Endothelial cell of umbilical vein (primary cell): ENCODE measurements around the gene GGACT. TPM values are rescaled to one million over a fixed set of nuclear protein-coding genes. Genes with fewer than 3 reads are reported as not detected.

Source experiments
- BruUV-seq: library from RNA; stranded (reverse); fragments of 400-500 nt; replicated peaks from 2 replicates; lab custom pipeline; 2021; lab: Mats Ljungman, UMichigan
- CTCF ChIA-PET: fragments of 300-600, 350-600 bp; sonication (Branson Sonifier 250); formaldehyde crosslinking; loops from one replicate; lab custom pipeline; 2021; ENCODE audit warnings: antibody characterized with exemption, inconsistent platforms; lab: Charles Lee
- POLR2A ChIA-PET: fragments of 300-600, 350-600 bp; sonication (Branson Sonifier 250); formaldehyde crosslinking; loops from one replicate; lab custom pipeline; 2021; ENCODE audit warnings: antibody characterized with exemption, inconsistent platforms; lab: Charles Lee
- DNase-seq: peaks from one replicate; pipeline ENCODE4 v3.0.0-alpha.2; 2011; ENCODE audit warnings: low read depth, low spot score
- FAIRE-seq: peaks from 2 replicates; lab custom pipeline; 2011; peaks lifted over from hg19 to GRCh38; lab: Jason Lieb, UNC
- H2AFZ ChIP-seq: 2 replicates; pipeline ENCODE4 v1.6.0; 2012; ENCODE audit warnings: low read depth, low read length, control low read depth, inconsistent platforms
- H3K27ac ChIP-seq: 2 replicates; pipeline ENCODE4 v1.5.1; 2011; ENCODE audit warnings: low read depth, mild to moderate bottlenecking, control low read depth, low read length, moderate library complexity; ENCODE audit not compliant: insufficient read depth
- H3K27me3 ChIP-seq, 2 experiments: 2 replicates each; pipeline versions ENCODE4 v1.6.0 to v1.6.1; 2011; ENCODE audit warnings: low read length in 2 of 2, mixed read lengths in 1 of 2; ENCODE audit not compliant: control insufficient read depth in 2 of 2, insufficient read depth in 2 of 2
- H3K36me3 ChIP-seq, 2 experiments: 2 replicates in 1 of 2; 3 replicates in 1 of 2; pipeline ENCODE4 v1.5.1; 2011; ENCODE audit warnings: low read length in 2 of 2, mild to moderate bottlenecking in 1 of 2, moderate library complexity in 1 of 2; ENCODE audit not compliant: control insufficient read depth in 2 of 2, insufficient read depth in 2 of 2; ENCODE audit errors: extremely low read depth in 1 of 2
- H3K4me1 ChIP-seq: 3 replicates; pipeline ENCODE4 v1.5.1; 2011; ENCODE audit warnings: mild to moderate bottlenecking, low read length; ENCODE audit not compliant: control insufficient read depth, insufficient read depth; ENCODE audit errors: extremely low read depth
- H3K4me2 ChIP-seq: 2 replicates; pipeline ENCODE4 v1.6.1; 2011; ENCODE audit warnings: low read length, control low read depth, mixed read lengths; ENCODE audit not compliant: insufficient read depth
- H3K4me3 ChIP-seq, 3 experiments: fragments of 200-600 bp in 1 of 3; sonication (generic), shearing (Covaris generic) in 1 of 3; replicated peaks in 1 of 3; 2 replicates each; pipeline ENCODE4 v1.5.1; 2011 to 2016; ENCODE audit warnings: control low read depth in 3 of 3, low read length in 3 of 3, mild to moderate bottlenecking in 2 of 3, inconsistent platforms in 1 of 3, low read depth in 1 of 3, moderate library complexity in 1 of 3; ENCODE audit not compliant: insufficient read depth in 1 of 3
- H3K79me2 ChIP-seq: 2 replicates; pipeline ENCODE4 v1.6.0; 2012; ENCODE audit warnings: low read length, inconsistent platforms; ENCODE audit not compliant: control insufficient read depth, insufficient read depth
- H3K9ac ChIP-seq: replicated peaks from 2 replicates; pipeline ENCODE3; 2011; ENCODE audit warnings: low read length, control low read depth; ENCODE audit not compliant: insufficient read depth; ENCODE audit errors: extremely low read depth
- H3K9me1 ChIP-seq: replicated peaks from 3 replicates; pipeline ENCODE4 v1.6.0; 2011; ENCODE audit warnings: mild to moderate bottlenecking, low read length; ENCODE audit not compliant: control insufficient read depth, insufficient read depth; ENCODE audit errors: extremely low read depth
- H3K9me3 ChIP-seq: replicated peaks from 2 replicates; pipeline ENCODE4 v1.5.1; 2012; ENCODE audit warnings: low read length, inconsistent platforms; ENCODE audit not compliant: control insufficient read depth, insufficient read depth
- H4K20me1 ChIP-seq: replicated peaks from 2 replicates; pipeline ENCODE3; 2011; ENCODE audit warnings: mild to moderate bottlenecking, low read length; ENCODE audit not compliant: control insufficient read depth, insufficient read depth; ENCODE audit errors: extremely low read depth
- EZH2 ChIP-seq: IDR thresholded peaks from 2 replicates; pipeline ENCODE4 v1.6.1; 2012; ENCODE audit warnings: borderline replicate concordance, low read depth, mild to moderate bottlenecking, moderate library complexity, low read length, inconsistent platforms; ENCODE audit not compliant: severe bottlenecking
- FOS ChIP-seq: IDR thresholded peaks from 2 replicates; pipeline ENCODE4 v1.6.1; 2011; ENCODE audit warnings: mild to moderate bottlenecking, low read length, moderate library complexity, borderline replicate concordance; ENCODE audit not compliant: insufficient read depth
- GATA2 ChIP-seq: IDR thresholded peaks from 2 replicates; pipeline ENCODE4 v1.7.0; 2011; ENCODE audit warnings: low read depth, mild to moderate bottlenecking, moderate library complexity, mixed read lengths, low read length; ENCODE audit not compliant: insufficient read length, insufficient read depth
- JUN ChIP-seq: IDR thresholded peaks from 2 replicates; pipeline ENCODE4 v1.6.1; 2011; ENCODE audit warnings: borderline replicate concordance, low read depth; ENCODE audit not compliant: insufficient read length, insufficient read depth
- MAX ChIP-seq: IDR thresholded peaks from 2 replicates; pipeline ENCODE4 v1.6.1; 2011; ENCODE audit not compliant: insufficient read depth, insufficient read length
- MYC ChIP-seq: IDR thresholded peaks from one replicate; pipeline ENCODE4 v1.6.1; 2011; ENCODE audit warnings: mild to moderate bottlenecking, low read depth, low read length
- POLR2A ChIP-seq: IDR thresholded peaks from 2 replicates; pipeline ENCODE4 v1.6.1; 2012; ENCODE audit warnings: low read depth, mild to moderate bottlenecking, control low read depth, low read length
- POLR2AphosphoS5 ChIP-seq: IDR thresholded peaks from 2 replicates; pipeline ENCODE4 v1.6.1; 2012; ENCODE audit warnings: low read depth, mild to moderate bottlenecking, control low read depth, low read length, moderate library complexity; ENCODE audit not compliant: insufficient read depth
- dilution Hi-C: fragments of 300-500 bp; cut with MboI; formaldehyde crosslinking; loops from one replicate; pipeline ENCODE4 v1.15.0; 2019; ENCODE audit warnings: low sequenced_read_pairs; ENCODE audit not compliant: extremely low pct_ligation_motif_present
- intact Hi-C: fragments of 100-400 bp; cut with micrococcal nuclease; formaldehyde crosslinking; loops from one replicate; pipeline ENCODE4 v1.10.0; 2022
- polyA plus RNA-seq, 4 experiments: library from polyadenylated mRNA; depleted of rRNA in 3 of 4; stranded (reverse) in 3 of 4; unstranded in 1 of 4; fragments of >200 nt; gene quantifications; 2 replicates each; pipeline versions ENCODE4 v1.2.1 to v1.2.3, GENCODE V29; 2011 to 2012; ENCODE audit warnings: missing spikeins in 1 of 4
- total RNA-seq: library from RNA; stranded (reverse); gene quantifications from 2 replicates; pipeline ENCODE4 v1.2.3, GENCODE V29; 2021
- TF ChIP-seq, protein P1 (sequence below), 2 donors: IDR thresholded peaks; 1 replicate in 1 of 2; 2 replicates in 1 of 2; pipeline ENCODE4 v1.5.1; 2011; ENCODE audit warnings: low read length in 2 of 2, mild to moderate bottlenecking in 2 of 2, moderate library complexity in 2 of 2, control low read depth in 1 of 2, inconsistent platforms in 1 of 2, low read depth in 1 of 2; ENCODE audit not compliant: insufficient read depth in 1 of 2; ENCODE audit errors: extremely low read depth in 1 of 2

GGACT gene
- total and polyA plus RNA-seq, 2 donors (not counting 3 experiments of a cell fraction or from before 2014, with no cell fraction given) = 2.5 to 6.5 TPM

DNA sequence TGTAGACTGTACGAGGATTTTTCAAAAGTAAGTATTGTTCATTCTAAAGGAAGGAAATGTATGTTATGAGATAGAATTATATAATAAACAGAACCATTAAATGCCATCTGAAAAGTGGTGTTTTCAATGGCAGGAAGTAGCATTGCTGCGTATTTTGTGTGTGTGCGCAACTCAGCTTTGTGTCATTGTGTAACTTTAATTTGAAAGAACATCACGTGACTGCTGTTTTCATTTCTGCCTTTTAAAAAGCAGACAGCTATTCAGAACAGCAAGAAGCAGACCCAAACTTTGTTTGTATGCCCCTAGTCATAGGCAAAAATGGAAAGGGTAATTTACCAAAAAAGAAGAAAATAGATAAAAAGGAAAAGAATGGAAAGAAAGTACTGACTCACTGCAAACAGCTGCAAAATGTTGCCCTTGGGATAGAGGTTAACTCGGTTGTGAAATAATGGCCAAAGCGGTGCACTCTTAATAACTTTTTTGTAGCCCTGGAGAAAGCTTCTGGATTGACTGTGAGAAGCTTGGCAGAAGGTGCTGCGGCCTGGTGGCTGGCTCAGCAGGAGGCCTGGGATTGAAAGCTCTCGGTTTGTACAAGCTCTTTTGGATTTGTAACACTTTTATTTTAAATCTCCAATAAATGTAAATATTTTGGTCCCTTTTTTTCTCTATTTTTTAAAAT, 97.3 kb downstream of the GGACT start:
- DNase-seq = peak; percentile 86

GRCh38 chr13:100490692-100491091, 97.9 kb downstream of the GGACT start:
- Histone ChIP-seq H3K4me2 (peak overlapping the region; percentile 23), H3K27ac (no peak overlapping the region), H3K9ac (no peak overlapping the region), H2AFZ (no peak overlapping the region), H3K27me3 (no peaks in the 10 kb centered on the region), H3K9me1 (no peaks in the 10 kb centered on the region), H3K9me3 (no peaks in the 10 kb centered on the region), H3K4me1 (peaks cover 11% of the 10 kb centered on the region), H3K4me3 (no peak overlapping the region), H3K36me3 (no peaks in the 10 kb centered on the region), H3K79me2 (no peaks in the 10 kb centered on the region), H4K20me1 (no peaks in the 10 kb centered on the region)
- TF ChIP-seq MAX = no peak
- TF ChIP-seq FOS = no peak
- no peak for TF ChIP-seq MYC
- TF ChIP-seq POLR2A = no peak
- TF ChIP-seq, protein P1, sequence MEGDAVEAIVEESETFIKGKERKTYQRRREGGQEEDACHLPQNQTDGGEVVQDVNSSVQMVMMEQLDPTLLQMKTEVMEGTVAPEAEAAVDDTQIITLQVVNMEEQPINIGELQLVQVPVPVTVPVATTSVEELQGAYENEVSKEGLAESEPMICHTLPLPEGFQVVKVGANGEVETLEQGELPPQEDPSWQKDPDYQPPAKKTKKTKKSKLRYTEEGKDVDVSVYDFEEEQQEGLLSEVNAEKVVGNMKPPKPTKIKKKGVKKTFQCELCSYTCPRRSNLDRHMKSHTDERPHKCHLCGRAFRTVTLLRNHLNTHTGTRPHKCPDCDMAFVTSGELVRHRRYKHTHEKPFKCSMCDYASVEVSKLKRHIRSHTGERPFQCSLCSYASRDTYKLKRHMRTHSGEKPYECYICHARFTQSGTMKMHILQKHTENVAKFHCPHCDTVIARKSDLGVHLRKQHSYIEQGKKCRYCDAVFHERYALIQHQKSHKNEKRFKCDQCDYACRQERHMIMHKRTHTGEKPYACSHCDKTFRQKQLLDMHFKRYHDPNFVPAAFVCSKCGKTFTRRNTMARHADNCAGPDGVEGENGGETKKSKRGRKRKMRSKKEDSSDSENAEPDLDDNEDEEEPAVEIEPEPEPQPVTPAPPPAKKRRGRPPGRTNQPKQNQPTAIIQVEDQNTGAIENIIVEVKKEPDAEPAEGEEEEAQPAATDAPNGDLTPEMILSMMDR (IDR thresholded peaks at IDR 0.05; ENCODE audit: extremely low read depth in 1 of 2, insufficient read depth in 1 of 2, low read depth in 1 of 2, low read length in 2 of 2) = no peak
- no peak for TF ChIP-seq POLR2AphosphoS5
- no peak for TF ChIP-seq GATA2
- no peak for TF ChIP-seq EZH2
- no peak for TF ChIP-seq JUN
- intact Hi-C loops = no loop called here
- BruUV-seq = no TSS peak
- CTCF ChIA-PET = interaction anchor here (0.9 to 1.4 kb wide), 2 partner anchors 10 to 39 kb away, joined by 3 read pairs; no protein-coding TSS in a partner anchor
- POLR2A ChIA-PET = no interaction called here
- no peak for FAIRE-seq
- dilution Hi-C loops = no loop called here
- no peak for DNase-seq

More for the DNA sequence above, 97.3 kb downstream of the GGACT start:
- ChIA-PET POLR2A (no interaction called here), CTCF (interaction anchor here (0.8 to 1.1 kb wide), 3 partner anchors 10 to 256 kb away, joined by 3 to 5 read pairs (median 3); no protein-coding TSS in a partner anchor)
- peak; percentile 47 for FAIRE-seq
- H4K20me1 ChIP-seq = no peaks in the 10 kb centered on the region
- H2AFZ ChIP-seq = no peak overlapping the region
- H3K27me3 ChIP-seq = no peaks in the 10 kb centered on the region
- no peak overlapping the region for H3K9ac ChIP-seq
- peak overlapping the region; percentile 23 for H3K4me2 ChIP-seq
- no peaks in the 10 kb centered on the region for H3K36me3 ChIP-seq
- peak overlapping the region; percentile 30 for H3K27ac ChIP-seq
- no peak for TF ChIP-seq POLR2A
- TF ChIP-seq, protein P1 (IDR thresholded peaks at IDR 0.05; ENCODE audit: extremely low read depth in 1 of 2, insufficient read depth in 1 of 2, low read depth in 1 of 2, low read length in 2 of 2) = peak in 1 of 2 donors; percentile 2
- H3K4me3 ChIP-seq = no peak overlapping the region
- H3K9me3 ChIP-seq = no peaks in the 10 kb centered on the region
- dilution Hi-C loops = no loop called here
- H3K79me2 ChIP-seq = no peaks in the 10 kb centered on the region
- BruUV-seq = no TSS peak
- peaks cover 11% of the 10 kb centered on the region for H3K4me1 ChIP-seq
- intact Hi-C loops = no loop called here
- no peaks in the 10 kb centered on the region for H3K9me1 ChIP-seq
